Spleen (tissue), 11 donors: ENCODE measurements around the gene ACTRT3. TPM values are rescaled to one million over a fixed set of nuclear protein-coding genes. Genes with fewer than 3 reads are reported as not detected.

Experiments used
- DNase-seq: peaks from one replicate; pipeline ENCODE4 v3.0.0-alpha.2; 2020
- H3K27ac ChIP-seq, 8 donors: fragments of 200-600 bp; sonication (generic) in 7 of 8; 1 replicate in 4 of 8; 2 replicates in 4 of 8; pipeline versions ENCODE4 v1.5.0 to v1.8.0; 2016 to 2021; ENCODE audit warnings: inconsistent platforms in 4 of 8, mild to moderate bottlenecking in 4 of 8, moderate library complexity in 1 of 8
- H3K27me3 ChIP-seq, 7 donors: fragments of 200-600 bp; sonication (generic) in 6 of 7; replicated peaks in 1 of 7; 1 replicate in 4 of 7; 2 replicates in 3 of 7; pipeline versions ENCODE4 v1.5.0 to v1.8.0; 2016 to 2021; ENCODE audit warnings: inconsistent platforms in 3 of 7, mild to moderate bottlenecking in 1 of 7
- H3K36me3 ChIP-seq, 6 donors: fragments of 200-600 bp; sonication (generic) in 5 of 6; 1 replicate in 4 of 6; 2 replicates in 2 of 6; pipeline versions ENCODE4 v1.5.0 to v1.8.0; 2016 to 2021; ENCODE audit warnings: inconsistent platforms in 2 of 6
- H3K4me1 ChIP-seq, 6 donors: fragments of 200-600 bp; sonication (generic) in 5 of 6; 1 replicate in 3 of 6; 2 replicates in 3 of 6; pipeline versions ENCODE4 v1.5.0 to v1.8.0; 2016 to 2021; ENCODE audit warnings: inconsistent platforms in 3 of 6
- H3K4me3 ChIP-seq, 8 donors: fragments of 200-600 bp; sonication (generic) in 7 of 8; 1 replicate in 4 of 8; 2 replicates in 4 of 8; pipeline versions ENCODE4 v1.5.0 to v1.8.0; 2016 to 2021; ENCODE audit warnings: inconsistent platforms in 4 of 8, mild to moderate bottlenecking in 4 of 8, moderate library complexity in 2 of 8
- H3K9me3 ChIP-seq, 8 donors: fragments of 200-600 bp; sonication (generic) in 7 of 8; 1 replicate in 4 of 8; 2 replicates in 4 of 8; pipeline versions ENCODE4 v1.5.0 to v1.8.0; 2016 to 2021; ENCODE audit warnings: inconsistent platforms in 4 of 8
- POLR2A ChIP-seq, 3 donors: fragments of 450-650 bp; IDR thresholded peaks; one replicate each; pipeline ENCODE4 v1.5.1; 2017; ENCODE audit warnings: antibody characterized with exemption in 3 of 3, mild to moderate bottlenecking in 1 of 3
- POLR2AphosphoS5 ChIP-seq, 3 donors: sonication (generic); formaldehyde crosslinking; IDR thresholded peaks; one replicate each; pipeline ENCODE4 v1.5.1; 2017; ENCODE audit warnings: antibody characterized with exemption in 3 of 3
- WGBS, 5 donors: extraction: QIAGEN DNeasy Blood & Tissue Kit in 3 of 5; methylation state at CpG; one replicate each; pipeline versions ENCODE4 v1.1.5 to v1.1.7; 2013 to 2018; 5-methylcytosine and 5-hydroxymethylcytosine counted together
- intact Hi-C: fragments of 100-400 bp; cut with DNase I; formaldehyde crosslinking; loops from one replicate; pipeline ENCODE4 v1.15.0; 2023; ENCODE audit warnings: low total_unique reads
- polyA plus RNA-seq, 3 donors: library from polyadenylated mRNA; stranded (reverse); fragments of 200-250 nt; gene quantifications; one replicate each; pipeline ENCODE4 v1.2.1, GENCODE V29; 2013
- total RNA-seq, 7 donors: library from RNA; depleted of rRNA in 3 of 7; stranded (reverse); fragments of >200 nt in 3 of 7; fragmentation: NEBNext Ultra II Directional in 4 of 7; extraction: Animal tissue kit (Norgen Biotek cat#: 25700) in 4 of 7; gene quantifications; one replicate each; pipeline versions ENCODE4 v1.1.0 to v1.2.1, GENCODE V29; 2016 to 2021
- TF ChIP-seq, protein P1 (sequence below), 11 experiments: fragments of 200-600 bp in 7 of 11; fragments of 450-650 bp in 4 of 11; sonication (generic) in 4 of 11; IDR thresholded peaks in 8 of 11; conservative IDR thresholded peaks in 3 of 11; 1 replicate in 7 of 11; 2 replicates in 4 of 11; pipeline versions ENCODE4 v1.4.0 to v1.8.0; 2016 to 2021; ENCODE audit warnings: antibody characterized with exemption in 11 of 11, inconsistent platforms in 4 of 11, mild to moderate bottlenecking in 1 of 11
- donor health status: healthy with polysubstance abuse.
- donor health status: DM: no; HTN: no; CAD: no; lungs with moderate emphysema.
- donor health status: DM: no; HTN: no; CAD: no.
- donor health status: Bipolar disorder and iron deficiency.
- donor health status: healthy.
- donor health status: DM: no; HTN: no; CAD: no.
- donor health status: DM: yes; HTN: yes; CAD: no.

Gene ACTRT3
- total and polyA plus RNA-seq, 10 donors = 0.29 to 1.5 (median 0.63) TPM

DNA sequence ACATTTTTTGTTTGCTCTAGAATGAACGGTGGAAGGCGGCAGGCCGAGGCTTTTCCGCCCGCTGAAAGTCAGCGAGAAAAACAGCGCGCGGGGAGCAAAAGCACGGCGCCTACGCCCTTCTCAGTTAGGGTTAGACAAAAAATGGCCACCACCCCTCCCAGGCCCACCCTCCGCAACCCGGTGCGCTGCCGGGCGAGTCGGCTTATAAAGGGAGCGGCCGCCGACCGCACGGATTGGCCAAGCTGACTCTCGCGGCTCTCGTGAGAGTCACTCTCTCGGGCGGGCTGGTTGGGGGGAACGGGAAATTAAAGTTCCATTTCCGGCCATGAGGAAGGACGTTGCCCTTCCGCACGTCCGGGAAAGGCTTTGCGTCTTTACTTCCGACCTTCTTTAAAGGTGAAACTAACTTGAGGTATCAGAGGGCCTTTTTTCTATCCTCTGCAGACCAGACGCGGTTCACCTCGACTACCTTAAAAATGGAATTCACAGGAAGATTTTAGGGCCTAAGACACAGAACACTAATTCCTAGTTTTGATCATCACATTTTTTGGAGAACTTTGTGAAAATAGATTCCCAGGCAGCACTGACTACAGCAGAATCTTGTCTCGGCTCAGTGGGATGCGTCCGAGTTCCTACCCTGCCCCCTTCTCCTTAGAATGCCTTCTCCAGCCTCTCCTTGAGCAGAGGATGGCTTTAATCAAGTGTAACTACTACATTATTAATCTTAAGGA, 4.3 kb downstream of the ACTRT3 start, which contains the start of gene TERC:
Gene TERC (minus strand): TSS at position 179 of the 731 bp plus-strand sequence.
- H3K9me3 ChIP-seq = peaks cover 0 to 13% (median 4%) of the 10 kb centered on the region in 8 donors

DNA sequence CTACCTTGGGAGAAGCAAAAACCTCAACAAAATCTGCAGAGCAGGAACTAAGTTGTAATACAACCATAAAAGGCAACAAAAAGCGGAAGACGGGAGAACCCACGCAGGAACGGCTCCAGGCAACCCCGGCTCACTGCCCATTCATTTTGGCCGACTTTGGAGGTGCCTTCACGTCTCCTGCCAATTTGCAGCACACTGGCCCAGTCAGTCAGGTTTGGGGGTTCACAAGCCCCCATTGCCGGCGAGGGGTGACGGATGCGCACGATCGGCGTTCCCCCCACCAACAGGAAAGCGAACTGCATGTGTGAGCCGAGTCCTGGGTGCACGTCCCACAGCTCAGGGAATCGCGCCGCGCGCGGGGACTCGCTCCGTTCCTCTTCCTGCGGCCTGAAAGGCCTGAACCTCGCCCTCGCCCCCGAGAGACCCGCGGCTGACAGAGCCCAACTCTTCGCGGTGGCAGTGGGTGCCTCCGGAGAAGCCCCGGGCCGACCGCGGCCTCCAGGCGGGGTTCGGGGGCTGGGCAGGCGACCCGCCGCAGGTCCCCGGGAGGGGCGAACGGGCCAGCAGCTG, 5.0 kb downstream of the ACTRT3 start:
- H3K4me3 ChIP-seq = peak overlapping the region; percentile 52 to 84 (median 66)
- WGBS, 5 donors = 0% methylated on average over 32 to 46 of the region's 46 CpGs
- H3K9me3 ChIP-seq = peaks cover 0 to 13% (median 4%) of the 10 kb centered on the region in 8 donors
- DNase-seq = peak; percentile 94
- peaks cover 0 to 28% (median 21%) of the 10 kb centered on the region in 6 donors for H3K4me1 ChIP-seq
- H3K27me3 ChIP-seq = no peaks in the 10 kb centered on the region
- no peaks in the 10 kb centered on the region for H3K36me3 ChIP-seq
- H3K27ac ChIP-seq = peak overlapping the region; percentile 95 to 99 (median 98)
- intact Hi-C loops = loop anchor here (10.0 kb wide), 1 partner anchor 200 kb away; the partner anchor contains the start of gene SEC62
- TF ChIP-seq POLR2AphosphoS5 (IDR thresholded peaks at IDR 0.05) (peak in 1 of 3 donors; percentile 4), POLR2A (IDR thresholded peaks at IDR 0.05) (no peak)
- TF ChIP-seq, protein P1, sequence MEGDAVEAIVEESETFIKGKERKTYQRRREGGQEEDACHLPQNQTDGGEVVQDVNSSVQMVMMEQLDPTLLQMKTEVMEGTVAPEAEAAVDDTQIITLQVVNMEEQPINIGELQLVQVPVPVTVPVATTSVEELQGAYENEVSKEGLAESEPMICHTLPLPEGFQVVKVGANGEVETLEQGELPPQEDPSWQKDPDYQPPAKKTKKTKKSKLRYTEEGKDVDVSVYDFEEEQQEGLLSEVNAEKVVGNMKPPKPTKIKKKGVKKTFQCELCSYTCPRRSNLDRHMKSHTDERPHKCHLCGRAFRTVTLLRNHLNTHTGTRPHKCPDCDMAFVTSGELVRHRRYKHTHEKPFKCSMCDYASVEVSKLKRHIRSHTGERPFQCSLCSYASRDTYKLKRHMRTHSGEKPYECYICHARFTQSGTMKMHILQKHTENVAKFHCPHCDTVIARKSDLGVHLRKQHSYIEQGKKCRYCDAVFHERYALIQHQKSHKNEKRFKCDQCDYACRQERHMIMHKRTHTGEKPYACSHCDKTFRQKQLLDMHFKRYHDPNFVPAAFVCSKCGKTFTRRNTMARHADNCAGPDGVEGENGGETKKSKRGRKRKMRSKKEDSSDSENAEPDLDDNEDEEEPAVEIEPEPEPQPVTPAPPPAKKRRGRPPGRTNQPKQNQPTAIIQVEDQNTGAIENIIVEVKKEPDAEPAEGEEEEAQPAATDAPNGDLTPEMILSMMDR (IDR thresholded peaks at IDR 0.05 in 8 of 11, conservative IDR thresholded peaks at IDR 0.05 in 3 of 11) = peak in 1 of 11 experiments; percentile 3

More for the DNA sequence above, 4.3 kb downstream of the ACTRT3 start, which contains the start of gene TERC:
- Histone ChIP-seq H3K36me3 (no peaks in the 10 kb centered on the region), H3K27me3 (no peaks in the 10 kb centered on the region), H3K4me3 (peak within 1 kb of the TSS; percentile 52 to 84 (median 66)), H3K4me1 (peaks cover 0 to 32% (median 21%) of the 10 kb centered on the region in 6 donors), H3K27ac (peak within 1 kb of the TSS; percentile 95 to 99 (median 98))
- TF ChIP-seq, protein P1 (IDR thresholded peaks at IDR 0.05 in 8 of 11, conservative IDR thresholded peaks at IDR 0.05 in 3 of 11) = peak in 3 of 11 experiments; percentile 23 to 26 (median 25)
- peak in 2 of 3 donors; percentile 94 to 96 for TF ChIP-seq POLR2A (IDR thresholded peaks at IDR 0.05)
- TF ChIP-seq POLR2AphosphoS5 (IDR thresholded peaks at IDR 0.05) = peak; percentile 98 to 99 (median 99)
- 6 to 9% (median 8%) methylated on average over 39 to 42 of the region's 42 CpGs for WGBS, 5 donors
- DNase-seq = peak; percentile 97
- intact Hi-C loops = loop anchor here (10.0 kb wide), 1 partner anchor 200 kb away; the partner anchor contains the start of gene SEC62

DNA sequence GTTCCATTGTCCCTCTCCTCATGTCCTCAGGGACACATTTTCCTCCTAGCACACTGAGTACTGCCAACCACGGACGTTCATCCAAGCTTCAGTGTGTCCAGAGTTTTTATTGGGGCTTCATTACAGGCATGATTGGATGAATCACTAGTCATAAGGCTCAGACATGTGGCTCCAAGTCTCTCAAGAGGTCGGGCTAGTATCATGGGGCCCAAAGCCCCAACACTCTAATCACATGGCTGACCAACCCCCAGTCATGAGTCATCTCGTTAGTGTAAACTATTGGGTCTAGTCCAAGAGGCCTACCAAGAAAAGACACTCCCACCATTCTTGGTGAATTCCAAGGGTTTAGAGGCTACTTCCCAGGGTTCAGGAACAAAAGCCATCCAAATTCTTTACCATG, 8.9 kb downstream of the ACTRT3 start:
- 79 to 93% (median 85%) methylated on average over 4 of the region's 4 CpGs for WGBS, 5 donors
- H3K4me1 ChIP-seq = peaks cover 0 to 35% (median 20%) of the 10 kb centered on the region in 6 donors
- TF ChIP-seq POLR2A (IDR thresholded peaks at IDR 0.05) = no peak
- TF ChIP-seq POLR2AphosphoS5 (IDR thresholded peaks at IDR 0.05) = no peak
- intact Hi-C loops = loop anchor here (10.0 kb wide), 1 partner anchor 204 kb away; the partner anchor contains the start of gene SEC62
- no peaks in the 10 kb centered on the region for H3K36me3 ChIP-seq
- DNase-seq = no peak
- no peaks in the 10 kb centered on the region for H3K27me3 ChIP-seq
- H3K4me3 ChIP-seq = no peak overlapping the region
- no peak overlapping the region for H3K27ac ChIP-seq
- H3K9me3 ChIP-seq = peaks cover 0 to 3% (median 0%) of the 10 kb centered on the region in 8 donors

DNA sequence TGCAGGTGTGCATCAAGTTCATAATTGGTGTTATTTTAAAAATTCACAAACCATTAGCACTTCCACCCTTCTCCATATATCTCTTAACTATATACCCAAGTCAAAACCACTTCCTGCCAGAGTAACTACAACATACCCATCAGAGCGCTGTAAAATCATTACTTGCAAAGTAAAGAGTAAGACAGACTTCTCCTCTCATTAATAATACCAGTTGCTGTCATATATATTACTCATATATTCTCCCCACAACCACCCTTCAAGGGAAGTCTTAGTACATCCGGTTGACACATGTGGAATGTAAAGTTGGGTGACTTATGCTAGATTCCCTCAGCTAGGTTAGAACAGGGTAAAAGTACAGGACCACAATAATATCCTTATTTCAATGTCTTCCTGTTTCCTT, 10.1 kb downstream of the ACTRT3 start:
- Histone ChIP-seq H3K4me1 (peaks cover 0 to 31% (median 18%) of the 10 kb centered on the region in 6 donors), H3K36me3 (no peaks in the 10 kb centered on the region), H3K27me3 (peaks cover 0 to 3% (median 0%) of the 10 kb centered on the region in 7 donors), H3K4me3 (no peak overlapping the region), H3K9me3 (peaks cover 0 to 3% (median 0%) of the 10 kb centered on the region in 8 donors), H3K27ac (peak overlapping the region in 1 of 8 donors; percentile 22)
- no peak for DNase-seq
- TF ChIP-seq POLR2AphosphoS5 (IDR thresholded peaks at IDR 0.05) (no peak), POLR2A (IDR thresholded peaks at IDR 0.05) (no peak)
- TF ChIP-seq, protein P1 (IDR thresholded peaks at IDR 0.05 in 8 of 11, conservative IDR thresholded peaks at IDR 0.05 in 3 of 11) = no peak
- intact Hi-C loops = no loop called here
- 19 to 39% (median 31%) methylated on average over 2 of the region's 2 CpGs for WGBS, 5 donors
